Stimulated activated CD8-positive, alpha-beta memory T cell treated with anti-CD3 and anti-CD28 coated beads, Interleukin-12 subunit alpha, Interleukin-12 subunit beta, amount 100 ng/mL, for 4 hours (primary cell): ENCODE measurements around the gene MACROD2.
"Not testable (repeated sequence)": the region's sequence is repeated elsewhere in the genome, so short reads cannot be mapped to it uniquely, and the experiment has no call there.

Experiments used
- DNase-seq: peaks from one replicate; pipeline ENCODE4 v3.0.0-alpha.2; 2020; ENCODE audit warnings: low read depth

The MACROD2 gene

GRCh38 chr20:13995086-13995665 is at the start of gene MACROD2:
TSS of gene MACROD2 (plus strand) at chr20:13995516.
- peak; percentile 8 for DNase-seq

DNA sequence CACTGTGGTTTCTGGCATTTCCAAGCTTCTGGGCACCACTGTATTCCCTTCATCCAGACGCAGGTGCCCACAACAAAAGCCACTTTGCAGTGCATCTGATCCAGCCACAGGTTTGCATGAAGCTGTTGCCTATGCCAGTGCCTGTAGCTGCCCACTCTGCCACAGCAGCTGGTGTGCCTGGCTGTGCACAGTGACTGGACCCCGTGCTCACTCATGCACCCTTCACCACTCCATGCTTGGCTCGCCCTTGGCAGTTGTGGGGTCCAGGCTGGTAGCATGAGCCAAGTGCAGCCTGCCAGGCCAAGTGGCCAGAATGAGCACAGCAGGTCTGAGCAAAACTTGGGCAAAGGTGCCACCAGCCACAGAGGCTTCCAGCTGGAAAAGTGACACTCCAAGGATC is 47.6 kb upstream of the MACROD2 start:
- no peak for DNase-seq

DNA sequence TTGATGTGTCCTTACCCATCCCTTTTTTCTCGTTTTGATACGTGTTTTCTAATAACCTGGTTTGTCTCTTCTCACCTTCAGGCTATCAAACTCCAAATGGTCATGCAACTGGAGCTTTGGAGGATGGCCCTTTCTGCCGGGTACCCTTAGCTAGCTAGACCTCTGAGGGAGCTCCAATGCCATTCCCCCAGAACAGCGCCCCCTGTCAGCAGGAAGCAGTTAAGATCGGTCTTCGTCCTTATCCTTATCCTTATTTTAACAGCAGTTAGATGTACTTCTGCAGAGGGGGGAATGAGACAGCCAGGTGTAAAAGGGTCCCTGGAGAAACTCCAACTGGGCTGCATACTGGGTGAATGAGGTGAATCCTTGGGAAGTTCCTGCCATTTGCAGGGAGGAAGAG is 42.1 kb upstream of the MACROD2 start:
- DNase-seq: no peak

DNA sequence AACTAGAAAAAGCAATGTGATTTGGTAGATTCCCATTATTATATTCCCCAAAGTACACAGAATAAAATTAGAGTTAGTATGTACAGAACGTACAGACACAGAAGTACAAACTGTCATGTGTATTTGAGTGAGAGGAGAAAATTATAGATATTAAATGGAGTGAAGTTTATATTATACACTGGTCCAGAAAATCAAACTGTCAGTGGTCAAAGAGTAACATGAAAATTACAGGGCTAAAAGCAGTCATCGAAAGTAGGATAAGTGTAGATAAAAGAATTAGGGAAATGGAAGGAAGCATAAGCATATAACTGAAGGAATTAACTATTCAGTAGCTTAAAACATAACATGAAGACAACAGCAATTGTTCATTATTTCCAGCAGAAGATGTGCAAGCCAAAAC is 35.2 kb upstream of the MACROD2 start:
- no peak for DNase-seq

- DNase-seq: no peak
Observed at GRCh38 chr20:13960525-13960924, 34.8 kb upstream of the MACROD2 start.

DNA sequence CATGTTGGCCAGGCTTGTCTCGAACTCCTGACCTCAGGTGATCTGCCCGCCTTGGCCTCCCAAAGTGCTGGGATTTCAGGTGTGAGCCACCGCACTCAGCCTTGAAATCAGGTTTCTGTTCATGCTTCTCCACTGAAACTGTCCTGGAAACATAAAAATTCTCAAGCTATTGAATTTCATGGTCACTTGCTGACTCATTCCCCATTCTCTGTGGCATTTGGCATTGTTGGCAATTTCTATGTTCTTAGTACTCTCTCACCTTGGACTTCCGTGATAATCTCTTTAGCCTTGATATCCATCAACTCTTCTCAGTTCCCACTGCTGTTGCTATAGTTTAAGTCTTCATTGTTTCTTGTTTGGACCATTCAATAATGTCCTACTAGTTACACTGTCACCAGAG is 11.1 kb upstream of the MACROD2 start:
- DNase-seq: no peak

DNA sequence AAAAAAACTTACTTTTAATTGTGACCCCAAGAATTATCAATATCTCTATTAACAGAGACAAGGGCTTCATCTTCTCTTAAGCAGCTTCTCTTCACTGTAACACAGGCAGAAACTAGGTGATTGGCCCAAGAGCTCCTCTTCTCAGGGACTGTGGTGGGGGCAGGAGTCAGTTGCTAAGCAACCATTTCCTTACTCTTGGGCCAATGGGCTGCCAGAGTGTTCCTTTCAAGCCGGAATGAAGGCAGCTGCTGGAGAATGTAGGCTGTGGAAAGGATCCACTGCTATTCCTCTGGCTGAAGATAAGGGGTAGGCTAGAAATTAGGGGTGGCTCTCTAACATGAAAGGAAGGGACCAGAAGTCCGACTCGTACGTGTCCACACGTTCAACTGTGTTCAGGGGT is 4.9 kb upstream of the MACROD2 start, which contains the start of gene SEL1L2:
TSS of gene SEL1L2 (minus strand) at position 150 of the 400 bp plus-strand sequence. CDS start at position 70, 80 bp downstream.
- no peak for DNase-seq

GRCh38 chr20:13991311-13991710 is 4.0 kb upstream of the MACROD2 start:
- DNase-seq: no peak

- DNase-seq: not testable (repeated sequence)
Observed at GRCh38 chr20:13991955-13992354, 3.4 kb upstream of the MACROD2 start.

- DNase-seq: no peak
Observed at GRCh38 chr20:13995841-13996240, 525 bp downstream of the MACROD2 start.

- DNase-seq: no peak
Observed at GRCh38 chr20:13996265-13996664, 949 bp downstream of the MACROD2 start.

DNA sequence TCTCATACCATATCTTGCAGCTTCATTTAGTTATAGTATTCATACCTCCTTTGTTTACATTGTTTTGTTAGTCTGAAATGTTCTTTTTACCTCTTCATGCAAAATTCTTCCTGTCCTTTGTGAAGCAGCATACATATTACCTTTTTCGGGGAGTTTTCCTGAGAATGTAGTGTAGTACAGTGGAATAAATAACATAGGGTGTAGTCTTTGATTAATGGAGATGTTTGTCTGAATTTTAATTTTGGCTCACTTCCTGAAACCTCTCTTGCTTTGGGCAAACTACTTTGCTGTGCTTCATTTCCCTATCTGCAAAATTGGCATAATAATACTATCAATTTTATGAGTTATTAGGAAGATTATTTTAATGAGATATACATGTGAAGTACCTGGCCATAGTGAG is 5.6 kb downstream of the MACROD2 start:
- DNase-seq: no peak

DNA sequence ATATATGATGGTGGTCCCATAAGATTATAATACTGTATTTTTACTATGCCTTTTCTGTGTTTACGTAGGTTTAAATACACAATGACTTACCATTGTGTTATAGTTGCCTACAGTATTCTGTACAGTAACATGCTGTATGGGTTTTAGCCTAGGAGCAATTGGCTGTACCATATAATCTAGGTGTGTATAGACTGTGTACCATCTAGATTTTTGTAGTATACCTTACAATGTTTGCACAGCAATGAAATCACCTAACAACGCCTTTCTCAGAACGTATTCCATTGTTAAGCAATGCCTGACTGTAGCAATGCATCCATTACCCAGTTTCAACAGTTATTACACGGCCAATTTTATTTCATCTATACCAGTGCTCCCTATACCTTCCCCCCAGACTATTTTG is 10.7 kb downstream of the MACROD2 start:
- no peak for DNase-seq

- DNase-seq: no peak
Observed at GRCh38 chr20:14009208-14009607, 13.9 kb downstream of the MACROD2 start.

GRCh38 chr20:14012671-14013070 is 17.4 kb downstream of the MACROD2 start:
- DNase-seq: no peak

- DNase-seq: no peak
Observed at GRCh38 chr20:14030991-14031390, 35.7 kb downstream of the MACROD2 start.

- no peak for DNase-seq
Observed at GRCh38 chr20:14033310-14033709, 38.0 kb downstream of the MACROD2 start.

- DNase-seq: no peak
Observed at GRCh38 chr20:14036567-14036966, 41.3 kb downstream of the MACROD2 start.

- DNase-seq: not testable (repeated sequence)
Observed at GRCh38 chr20:14044712-14045276, 49.5 kb downstream of the MACROD2 start.

DNA sequence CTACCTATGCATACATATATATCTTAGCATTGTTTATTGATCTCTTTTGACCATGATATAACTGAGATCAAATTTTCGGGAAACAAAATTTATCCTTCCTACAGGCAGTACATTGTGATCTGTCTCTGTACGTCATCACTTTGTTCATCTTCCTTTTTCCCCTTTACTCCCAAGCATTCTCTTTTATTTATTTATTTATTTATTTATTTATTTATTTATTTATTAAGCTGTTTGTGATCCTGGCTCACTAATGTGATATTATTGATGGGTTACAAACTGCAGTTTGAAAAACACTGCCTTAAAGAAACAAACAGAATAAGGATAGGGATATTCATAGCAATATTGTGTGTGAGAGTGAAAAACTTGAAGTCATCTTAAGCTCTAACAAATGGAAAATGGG is 51.2 kb downstream of the MACROD2 start:
- no peak for DNase-seq

DNA sequence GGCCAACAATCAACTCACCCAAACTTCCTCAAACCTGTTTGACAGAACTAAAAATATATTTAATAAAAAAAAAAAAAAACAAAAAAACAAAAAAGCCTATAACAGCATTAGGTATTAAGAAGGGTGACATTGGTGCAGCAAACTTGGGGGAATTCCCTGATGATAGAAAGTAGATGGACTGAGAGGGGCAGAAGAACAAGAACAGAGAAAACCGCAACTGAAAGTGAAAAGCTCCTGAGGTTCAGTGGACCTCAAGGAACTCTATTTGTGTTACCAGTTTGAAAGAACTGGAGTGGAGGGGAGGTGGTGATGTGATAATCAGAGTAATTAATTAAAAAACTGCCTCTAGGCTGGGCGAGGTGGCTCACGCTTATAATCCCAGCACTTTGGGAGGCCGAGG is 53.8 kb downstream of the MACROD2 start:
- no peak for DNase-seq

- no peak for DNase-seq
Observed at GRCh38 chr20:14051454-14051853, 56.1 kb downstream of the MACROD2 start.

- no peak for DNase-seq
Observed at GRCh38 chr20:14055127-14055742, 59.9 kb downstream of the MACROD2 start.

GRCh38 chr20:14062171-14062570 is 66.9 kb downstream of the MACROD2 start:
- no peak for DNase-seq
